Upper lobe of left lung (tissue), 4 donors: ENCODE measurements around the gene LRRC42.

Experiments used
- CTCF ChIP-seq, 6 experiments: fragments of 450-650 bp in 4 of 6; fragments of 200-600 bp in 2 of 6; sonication (generic) in 2 of 6; IDR thresholded peaks; one replicate each; pipeline ENCODE4 v1.5.1; 2016 to 2019; ENCODE audit warnings: antibody characterized with exemption in 6 of 6
- POLR2A ChIP-seq, 4 donors: fragments of 450-650 bp; IDR thresholded peaks; one replicate each; pipeline ENCODE4 v1.5.1; 2016 to 2017; ENCODE audit warnings: antibody characterized with exemption in 4 of 4, mild to moderate bottlenecking in 2 of 4
- POLR2AphosphoS5 ChIP-seq, 2 donors: sonication (generic); formaldehyde crosslinking; IDR thresholded peaks; one replicate each; pipeline ENCODE4 v1.5.1; 2017; ENCODE audit warnings: antibody characterized with exemption in 2 of 2

GRCh38 chr1:53964109-53964508 is 18.0 kb downstream of the LRRC42 start:
- no peak for TF ChIP-seq CTCF (IDR thresholded peaks at IDR 0.05)
- TF ChIP-seq POLR2AphosphoS5 (IDR thresholded peaks at IDR 0.05): no peak
- TF ChIP-seq POLR2A (IDR thresholded peaks at IDR 0.05): no peak
